AG09309 (cell line): Measurements from ENCODE around the gene ITGB6.

Source experiments
- DNase-seq: peaks from one replicate; pipeline ENCODE4 v3.0.0-alpha.2; 2010; ENCODE audit warnings: low read depth
- H3K4me3 ChIP-seq: 2 replicates; pipeline ENCODE4 v1.5.1; 2011; ENCODE audit warnings: mild to moderate bottlenecking, low read depth, low read length, moderate library complexity; ENCODE audit not compliant: control insufficient read depth
- CTCF ChIP-seq: IDR thresholded peaks from 2 replicates; pipeline ENCODE4 v1.5.1; 2011; ENCODE audit warnings: mild to moderate bottlenecking, low read depth, low read length, inconsistent platforms; ENCODE audit not compliant: insufficient read depth, control insufficient read depth; ENCODE audit errors: missing control alignments

Gene ITGB6

GRCh38 chr2:160227293-160227915 is 27.3 kb upstream of the ITGB6 start:
- DNase-seq: no peak
- no peak overlapping the region for H3K4me3 ChIP-seq
- no peak for TF ChIP-seq CTCF

GRCh38 chr2:160226367-160226766 is 26.3 kb upstream of the ITGB6 start:
- no peak for DNase-seq
- TF ChIP-seq CTCF: no peak
- no peak overlapping the region for H3K4me3 ChIP-seq

GRCh38 chr2:160225722-160226121 is 25.6 kb upstream of the ITGB6 start:
- DNase-seq: no peak
- no peak for TF ChIP-seq CTCF
- H3K4me3 ChIP-seq: no peak overlapping the region

- no peak overlapping the region for H3K4me3 ChIP-seq
- DNase-seq: no peak
- no peak for TF ChIP-seq CTCF
Measured at GRCh38 chr2:160224507-160224906, 24.4 kb upstream of the ITGB6 start.

GRCh38 chr2:160224060-160224459 is 24.0 kb upstream of the ITGB6 start:
- TF ChIP-seq CTCF: no peak
- peak; percentile 89 for DNase-seq
- no peak overlapping the region for H3K4me3 ChIP-seq

GRCh38 chr2:160223560-160223959 is 23.5 kb upstream of the ITGB6 start:
- no peak for TF ChIP-seq CTCF
- H3K4me3 ChIP-seq: no peak overlapping the region
- DNase-seq: no peak
